Measurements from ENCODE around the gene DDX1.

DNA sequence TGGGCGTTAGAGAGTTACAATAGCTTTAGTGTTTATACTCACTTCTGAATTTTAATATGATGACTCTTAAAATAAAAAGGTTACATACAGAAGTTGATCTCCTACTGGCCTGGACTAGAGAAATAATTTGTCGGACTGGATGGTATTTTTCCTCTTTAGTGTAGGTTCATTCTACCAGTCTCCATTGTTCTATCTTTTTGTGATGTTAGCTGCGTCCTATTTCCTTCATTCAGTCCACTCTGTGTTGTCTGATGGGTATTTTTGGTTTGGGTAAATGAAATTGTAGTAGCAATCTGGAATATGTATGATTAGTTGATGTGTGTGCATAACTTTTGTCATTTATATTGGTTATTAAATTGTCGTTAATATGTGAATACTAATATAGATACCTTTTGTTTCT is 5.3 kb downstream of the DDX1 start:
- TF ChIP-seq CTCF (conservative IDR thresholded peaks at IDR 0.05; ENCODE audit: low read length) (no peak), EZH2phosphoT487 (IDR thresholded peaks at IDR 0.05; ENCODE audit: borderline replicate concordance) (no peak)

All from Loucy (cell line).